ENCODE measurements around the gene CHAD. TPM values are rescaled to one million over a fixed set of nuclear protein-coding genes. Genes with fewer than 3 reads are reported as not detected.
"Not testable (repeated sequence)": the region's sequence is repeated elsewhere in the genome, so short reads cannot be mapped to it uniquely, and the experiment has no call there.

CHAD gene
- total and polyA plus RNA-seq, 2 donors (not counting 3 experiments of a cell fraction or from before 2014, with no cell fraction given): not detected

DNA sequence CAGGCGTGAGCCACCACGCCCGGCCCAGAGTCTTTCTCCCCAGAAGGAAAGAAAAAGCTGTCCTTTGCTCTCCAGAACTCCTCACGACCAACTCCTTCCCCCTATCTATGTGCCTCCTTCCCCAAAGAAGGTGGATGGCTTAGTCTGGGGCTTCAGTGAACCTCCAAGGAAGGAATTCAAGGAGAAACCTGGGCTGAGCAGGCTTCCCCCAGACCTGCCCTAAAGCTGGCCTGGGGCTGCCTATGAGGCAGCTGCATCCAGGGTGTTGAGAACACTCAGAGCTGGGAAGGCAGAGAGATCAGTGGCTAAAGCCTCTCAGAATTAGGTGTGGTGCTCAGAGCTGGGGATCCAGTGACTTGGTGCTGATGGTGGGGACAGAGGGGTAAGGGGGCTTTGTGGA lies 38.9 kb downstream of the CHAD start:
- intact Hi-C loops (cut with micrococcal nuclease) (no loop called here), dilution Hi-C loops (cut with MboI; ENCODE audit: extremely low pct_ligation_motif_present, low sequenced_read_pairs) (no loop called here)
- Histone ChIP-seq H4K20me1 (replicated peaks; ENCODE audit: control insufficient read depth, extremely low read depth, insufficient read depth, low read length) (no peaks in the 10 kb centered on the region), H3K9ac (replicated peaks; ENCODE audit: extremely low read depth, insufficient read depth, low read length) (no peak overlapping the region), H3K79me2 (ENCODE audit: control insufficient read depth, insufficient read depth, low read length) (no peaks in the 10 kb centered on the region), H3K4me3 (replicated peaks in 1 of 3; ENCODE audit: insufficient read depth in 1 of 3, low read depth in 1 of 3, low read length in 3 of 3) (no peak overlapping the region), H2AFZ (ENCODE audit: low read depth, low read length) (no peak overlapping the region), H3K4me2 (ENCODE audit: insufficient read depth, low read length) (no peak overlapping the region), H3K27ac (ENCODE audit: insufficient read depth, low read depth, low read length) (no peak overlapping the region), H3K4me1 (ENCODE audit: control insufficient read depth, extremely low read depth, insufficient read depth, low read length) (peaks cover 14% of the 10 kb centered on the region), H3K36me3 (ENCODE audit: control insufficient read depth in 2 of 2, extremely low read depth in 1 of 2, insufficient read depth in 2 of 2, low read length in 2 of 2) (no peaks in the 10 kb centered on the region), H3K27me3 (ENCODE audit: control insufficient read depth in 2 of 2, insufficient read depth in 2 of 2, low read length in 2 of 2) (no peaks in the 10 kb centered on the region), H3K9me3 (replicated peaks; ENCODE audit: control insufficient read depth, insufficient read depth, low read length) (no peaks in the 10 kb centered on the region), H3K9me1 (replicated peaks; ENCODE audit: control insufficient read depth, extremely low read depth, insufficient read depth, low read length) (no peaks in the 10 kb centered on the region)
- no peak for TF ChIP-seq MYC (IDR thresholded peaks at IDR 0.05; ENCODE audit: low read depth, low read length)
- TF ChIP-seq, protein P1, sequence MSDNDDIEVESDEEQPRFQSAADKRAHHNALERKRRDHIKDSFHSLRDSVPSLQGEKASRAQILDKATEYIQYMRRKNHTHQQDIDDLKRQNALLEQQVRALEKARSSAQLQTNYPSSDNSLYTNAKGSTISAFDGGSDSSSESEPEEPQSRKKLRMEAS (IDR thresholded peaks at IDR 0.05; ENCODE audit: insufficient read depth, insufficient read length): no peak
- FAIRE-seq: no peak
- CTCF ChIA-PET: interaction anchor here (1.3 to 4.4 kb wide), 2 partner anchors 32 to 37 kb away, joined by 3 to 20 read pairs; partner anchors contain the start of gene LRRC59
- DNase-seq (ENCODE audit: low read depth, low spot score): no peak
- no TSS peak for BruUV-seq (replicated peaks)
- POLR2A ChIA-PET: interaction anchor here (0.9 kb wide), 1 partner anchor 32 kb away, joined by 3 read pairs; the partner anchor contains the start of gene LRRC59

DNA sequence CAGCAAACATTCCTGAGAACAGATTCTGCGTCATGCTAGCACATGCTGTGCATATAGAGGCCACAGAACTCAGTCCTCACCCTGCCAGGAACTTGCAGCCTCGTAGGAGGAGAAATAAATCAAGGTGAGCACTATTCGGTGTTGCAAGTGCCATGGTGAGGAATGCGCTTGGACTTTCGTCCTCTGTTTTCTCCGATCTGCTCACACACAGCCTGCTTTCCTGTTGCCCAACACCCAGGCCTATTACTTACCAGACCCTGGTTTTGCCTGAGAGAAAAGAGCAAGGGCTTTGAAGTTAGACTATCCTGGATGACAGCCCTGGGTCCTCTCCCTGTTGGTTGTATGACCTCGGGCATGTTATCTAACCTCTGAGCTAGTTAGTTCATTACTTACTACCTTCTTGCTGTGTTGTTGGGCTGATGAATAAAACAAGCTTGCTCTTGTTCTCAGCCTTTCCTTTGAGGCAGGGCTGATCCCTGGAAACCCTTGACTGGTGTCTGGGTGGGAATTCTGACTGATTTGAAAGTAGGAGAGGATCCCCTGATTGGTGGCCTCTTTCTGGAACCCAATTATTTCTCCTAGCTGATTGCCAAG lies 39.8 kb downstream of the CHAD start:
- H3K9ac ChIP-seq (replicated peaks; ENCODE audit: extremely low read depth, insufficient read depth, low read length): no peak overlapping the region
- no peaks in the 10 kb centered on the region for H3K27me3 ChIP-seq (ENCODE audit: control insufficient read depth in 2 of 2, insufficient read depth in 2 of 2, low read length in 2 of 2)
- no peaks in the 10 kb centered on the region for H3K9me1 ChIP-seq (replicated peaks; ENCODE audit: control insufficient read depth, extremely low read depth, insufficient read depth, low read length)
- no peak overlapping the region for H3K4me3 ChIP-seq (replicated peaks in 1 of 3; ENCODE audit: insufficient read depth in 1 of 3, low read depth in 1 of 3, low read length in 3 of 3)
- no peak overlapping the region for H3K4me2 ChIP-seq (ENCODE audit: insufficient read depth, low read length)
- H4K20me1 ChIP-seq (replicated peaks; ENCODE audit: control insufficient read depth, extremely low read depth, insufficient read depth, low read length): no peaks in the 10 kb centered on the region
- peaks cover 22% of the 10 kb centered on the region for H3K4me1 ChIP-seq (ENCODE audit: control insufficient read depth, extremely low read depth, insufficient read depth, low read length)
- intact Hi-C loops (cut with micrococcal nuclease) (no loop called here), dilution Hi-C loops (cut with MboI; ENCODE audit: extremely low pct_ligation_motif_present, low sequenced_read_pairs) (no loop called here)
- POLR2A ChIA-PET: interaction anchor here (0.9 kb wide), 1 partner anchor 31 kb away, joined by 3 read pairs; the partner anchor contains the start of gene LRRC59
- H3K27ac ChIP-seq (ENCODE audit: insufficient read depth, low read depth, low read length): no peak overlapping the region
- FAIRE-seq (no peak), DNase-seq (ENCODE audit: low read depth, low spot score) (no peak)
- BruUV-seq (replicated peaks): no TSS peak
- no peak overlapping the region for H2AFZ ChIP-seq (ENCODE audit: low read depth, low read length)
- no peaks in the 10 kb centered on the region for H3K79me2 ChIP-seq (ENCODE audit: control insufficient read depth, insufficient read depth, low read length)
- no peaks in the 10 kb centered on the region for H3K9me3 ChIP-seq (replicated peaks; ENCODE audit: control insufficient read depth, insufficient read depth, low read length)
- no peak for TF ChIP-seq JUN (IDR thresholded peaks at IDR 0.05; ENCODE audit: borderline replicate concordance, insufficient read depth, insufficient read length, low read depth)
- TF ChIP-seq, protein P1 (IDR thresholded peaks at IDR 0.05; ENCODE audit: insufficient read depth, insufficient read length): no peak
- no peaks in the 10 kb centered on the region for H3K36me3 ChIP-seq (ENCODE audit: control insufficient read depth in 2 of 2, extremely low read depth in 1 of 2, insufficient read depth in 2 of 2, low read length in 2 of 2)
- CTCF ChIA-PET: interaction anchor here (4.4 kb wide), 1 partner anchor 31 kb away, joined by 20 read pairs; the partner anchor contains the start of gene LRRC59

DNA sequence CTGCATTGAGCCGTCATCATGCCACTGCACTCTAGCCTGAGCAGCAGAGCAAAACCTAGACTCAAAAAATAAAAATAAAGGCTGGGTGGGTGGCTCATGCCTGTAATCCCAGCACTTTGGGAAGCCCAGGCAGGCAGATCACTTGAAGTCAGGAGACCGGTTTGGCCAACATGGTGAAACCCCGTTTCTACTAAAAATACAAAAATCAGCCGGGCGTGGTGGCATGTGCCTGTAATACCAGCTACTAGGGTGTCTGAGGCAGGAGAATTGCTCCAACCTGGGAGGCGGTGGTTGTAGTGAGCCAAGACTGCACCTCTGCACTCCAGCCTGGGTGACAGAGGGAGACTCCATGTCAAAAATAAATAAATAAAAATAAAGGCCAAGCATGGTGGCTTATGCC lies 40.6 kb downstream of the CHAD start:
- FAIRE-seq; H3K4me2 ChIP-seq (ENCODE audit: insufficient read depth, low read length); H3K9me3 ChIP-seq (replicated peaks; ENCODE audit: control insufficient read depth, insufficient read depth, low read length); H3K27ac ChIP-seq (ENCODE audit: insufficient read depth, low read depth, low read length); H3K9ac ChIP-seq (replicated peaks; ENCODE audit: extremely low read depth, insufficient read depth, low read length); H2AFZ ChIP-seq (ENCODE audit: low read depth, low read length); POLR2A ChIA-PET; H3K36me3 ChIP-seq (ENCODE audit: control insufficient read depth in 2 of 2, extremely low read depth in 1 of 2, insufficient read depth in 2 of 2, low read length in 2 of 2); intact Hi-C loops (cut with micrococcal nuclease); H3K9me1 ChIP-seq (replicated peaks; ENCODE audit: control insufficient read depth, extremely low read depth, insufficient read depth, low read length); H3K4me3 ChIP-seq (replicated peaks in 1 of 3; ENCODE audit: insufficient read depth in 1 of 3, low read depth in 1 of 3, low read length in 3 of 3); H4K20me1 ChIP-seq (replicated peaks; ENCODE audit: control insufficient read depth, extremely low read depth, insufficient read depth, low read length); H3K79me2 ChIP-seq (ENCODE audit: control insufficient read depth, insufficient read depth, low read length); H3K27me3 ChIP-seq (ENCODE audit: control insufficient read depth in 2 of 2, insufficient read depth in 2 of 2, low read length in 2 of 2); DNase-seq (ENCODE audit: low read depth, low spot score); dilution Hi-C loops (cut with MboI; ENCODE audit: extremely low pct_ligation_motif_present, low sequenced_read_pairs); BruUV-seq (replicated peaks): not testable (repeated sequence)
- peaks cover 30% of the 10 kb centered on the region for H3K4me1 ChIP-seq (ENCODE audit: control insufficient read depth, extremely low read depth, insufficient read depth, low read length)
- CTCF ChIA-PET: interaction anchor here (4.4 kb wide), 1 partner anchor 31 kb away, joined by 20 read pairs; the partner anchor contains the start of gene LRRC59
